HUES6 (cell line): ENCODE results near the gene DLG5.

Experiments used
- H3K27ac ChIP-seq: 2 replicates; pipeline ENCODE4 v1.7.0; 2013; ENCODE audit warnings: low read depth, mild to moderate bottlenecking, low read length, inconsistent platforms
- H3K27me3 ChIP-seq: 2 replicates; pipeline ENCODE4 v1.6.1; 2013; ENCODE audit warnings: low read length; ENCODE audit not compliant: control insufficient read depth, insufficient read depth
- H3K36me3 ChIP-seq: 2 replicates; pipeline ENCODE4 v1.6.1; 2013; ENCODE audit warnings: low read length; ENCODE audit not compliant: control insufficient read depth, insufficient read depth
- H3K4me1 ChIP-seq: 2 replicates; pipeline ENCODE4 v1.6.1; 2013; ENCODE audit warnings: low read length; ENCODE audit not compliant: control insufficient read depth, insufficient read depth
- H3K4me3 ChIP-seq: 2 replicates; pipeline ENCODE4 v1.5.1; 2013; ENCODE audit warnings: low read depth, low read length
- H3K9ac ChIP-seq: one replicate; pipeline ENCODE4 v1.6.1; 2013; ENCODE audit warnings: mild to moderate bottlenecking, low read length
- H3K9me3 ChIP-seq: 2 replicates; pipeline ENCODE4 v1.6.1; 2013; ENCODE audit warnings: low read depth, low read length; ENCODE audit not compliant: control insufficient read depth, insufficient read depth

Gene DLG5

DNA sequence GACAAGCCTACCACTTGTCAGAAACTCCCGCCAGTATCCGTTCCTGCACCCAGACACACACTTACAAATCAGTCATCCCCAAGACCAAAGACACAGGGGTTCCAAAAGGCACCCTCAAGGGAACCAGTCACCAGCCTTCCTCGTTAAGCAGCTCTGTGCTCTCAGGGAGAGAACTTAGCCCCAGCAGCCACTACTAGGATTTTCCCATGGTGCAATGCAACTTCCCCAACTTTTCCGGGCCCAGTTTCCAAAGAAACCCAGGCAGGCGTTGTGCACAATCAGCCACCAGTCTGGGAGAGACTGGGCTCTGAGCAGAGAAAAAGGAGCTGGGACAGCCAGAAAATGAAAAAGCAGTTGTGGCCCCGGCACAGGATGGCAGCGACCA is 1.2 kb downstream of the DLG5 start:
- Histone ChIP-seq H3K9me3 (0 out of 2 replicates have a peak, but pooled peaks cover 6% of the 10 kb centered on the region), H3K36me3 (peaks cover 8% of the 10 kb centered on the region), H3K27me3 (peaks cover 6% of the 10 kb centered on the region)

GRCh38 chr10:77922566-77923179 is 3.9 kb downstream of the DLG5 start:
- no peaks in the 10 kb centered on the region for H3K9me3 ChIP-seq
- H3K27me3 ChIP-seq: peaks cover 3% of the 10 kb centered on the region
- peaks cover 46% of the 10 kb centered on the region for H3K4me1 ChIP-seq
- H3K36me3 ChIP-seq: peaks cover 8% of the 10 kb centered on the region
- H3K27ac ChIP-seq: no peak overlapping the region
- no peak overlapping the region for H3K9ac ChIP-seq
- H3K4me3 ChIP-seq: no peak overlapping the region

More for the DNA sequence above, 1.2 kb downstream of the DLG5 start:
- Histone ChIP-seq H3K4me3 (peak overlapping the region; percentile 91), H3K27ac (peak overlapping the region; percentile 43; the same call in 1 of the 2 replicates), H3K4me1 (peaks cover 43% of the 10 kb centered on the region), H3K9ac (peak overlapping the region; percentile 96)

DNA sequence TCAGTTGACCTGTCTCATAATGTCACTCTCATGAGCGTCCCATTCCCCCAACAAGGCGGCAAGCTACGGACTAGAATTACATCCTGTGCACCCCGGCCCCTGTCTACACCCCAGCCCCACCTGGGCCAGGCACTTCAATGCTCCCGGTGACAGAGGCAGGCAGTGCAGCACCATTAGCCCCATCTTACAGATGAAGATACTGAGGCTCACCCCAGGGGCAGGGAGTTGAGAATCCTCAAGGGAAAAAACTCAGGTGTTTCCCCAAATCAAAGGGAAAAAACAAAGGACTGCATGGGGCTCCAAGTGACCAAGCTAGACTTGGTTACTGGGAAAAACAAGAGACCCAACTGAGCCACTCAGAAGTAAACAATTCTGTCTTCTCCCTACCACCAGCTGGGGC is 4.5 kb downstream of the DLG5 start:
- no peak overlapping the region for H3K4me3 ChIP-seq
- no peaks in the 10 kb centered on the region for H3K9me3 ChIP-seq
- no peaks in the 10 kb centered on the region for H3K27me3 ChIP-seq
- H3K9ac ChIP-seq: no peak overlapping the region
- no peak overlapping the region for H3K27ac ChIP-seq
- peaks cover 40% of the 10 kb centered on the region for H3K4me1 ChIP-seq
- H3K36me3 ChIP-seq: peaks cover 8% of the 10 kb centered on the region

DNA sequence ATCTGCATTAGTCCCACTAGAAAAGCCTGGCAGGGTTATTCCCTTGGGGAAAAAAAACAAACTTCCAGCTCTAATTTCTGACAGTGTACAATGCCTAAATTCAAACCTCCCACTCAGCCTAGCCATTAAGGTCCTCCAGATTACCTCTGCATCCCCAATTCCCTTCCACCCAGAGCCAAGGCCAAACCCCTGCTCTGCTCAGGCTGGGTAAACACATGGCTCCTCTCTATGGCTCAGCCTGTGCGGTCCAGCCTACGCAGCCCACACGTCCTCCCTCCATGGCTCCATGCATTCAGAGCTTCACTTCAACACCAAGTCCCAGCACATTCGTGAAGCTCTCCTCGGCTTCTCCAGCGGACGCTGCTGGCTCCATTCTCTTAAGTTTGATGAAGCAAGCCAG is 5.2 kb downstream of the DLG5 start:
- H3K9me3 ChIP-seq: no peaks in the 10 kb centered on the region
- no peaks in the 10 kb centered on the region for H3K27me3 ChIP-seq
- peaks cover 40% of the 10 kb centered on the region for H3K4me1 ChIP-seq
- no peak overlapping the region for H3K4me3 ChIP-seq
- peaks cover 8% of the 10 kb centered on the region for H3K36me3 ChIP-seq
- no peak overlapping the region for H3K9ac ChIP-seq
- H3K27ac ChIP-seq: no peak overlapping the region

DNA sequence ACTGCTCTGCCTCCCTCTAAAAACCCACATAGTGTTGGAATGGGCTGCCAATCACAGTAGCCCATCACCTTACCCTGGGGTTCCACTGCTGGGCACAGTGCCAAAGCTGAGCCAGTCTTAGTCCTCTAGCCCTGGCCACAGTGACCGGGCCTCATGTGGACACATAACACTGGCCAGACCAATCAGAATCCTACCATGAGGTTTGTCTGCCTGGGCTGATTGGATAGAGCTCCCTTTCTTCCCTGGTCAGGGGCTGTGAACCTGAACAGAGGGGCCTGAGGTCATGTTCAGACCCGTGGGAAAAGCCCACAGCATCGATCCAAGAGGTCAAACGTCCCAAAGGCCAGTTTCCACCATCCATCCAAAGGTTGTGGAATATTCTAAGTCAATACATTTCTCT is 6.1 kb downstream of the DLG5 start:
- H3K36me3 ChIP-seq: peaks cover 8% of the 10 kb centered on the region
- no peak overlapping the region for H3K27ac ChIP-seq
- no peak overlapping the region for H3K4me3 ChIP-seq
- H3K27me3 ChIP-seq: no peaks in the 10 kb centered on the region
- peaks cover 36% of the 10 kb centered on the region for H3K4me1 ChIP-seq
- no peak overlapping the region for H3K9ac ChIP-seq
- H3K9me3 ChIP-seq: no peaks in the 10 kb centered on the region

GRCh38 chr10:77919713-77920108 is 6.8 kb downstream of the DLG5 start:
- no peak overlapping the region for H3K27ac ChIP-seq
- H3K27me3 ChIP-seq: no peaks in the 10 kb centered on the region
- H3K9me3 ChIP-seq: no peaks in the 10 kb centered on the region
- peaks cover 8% of the 10 kb centered on the region for H3K36me3 ChIP-seq
- peaks cover 29% of the 10 kb centered on the region for H3K4me1 ChIP-seq
- H3K4me3 ChIP-seq: no peak overlapping the region
- no peak overlapping the region for H3K9ac ChIP-seq

DNA sequence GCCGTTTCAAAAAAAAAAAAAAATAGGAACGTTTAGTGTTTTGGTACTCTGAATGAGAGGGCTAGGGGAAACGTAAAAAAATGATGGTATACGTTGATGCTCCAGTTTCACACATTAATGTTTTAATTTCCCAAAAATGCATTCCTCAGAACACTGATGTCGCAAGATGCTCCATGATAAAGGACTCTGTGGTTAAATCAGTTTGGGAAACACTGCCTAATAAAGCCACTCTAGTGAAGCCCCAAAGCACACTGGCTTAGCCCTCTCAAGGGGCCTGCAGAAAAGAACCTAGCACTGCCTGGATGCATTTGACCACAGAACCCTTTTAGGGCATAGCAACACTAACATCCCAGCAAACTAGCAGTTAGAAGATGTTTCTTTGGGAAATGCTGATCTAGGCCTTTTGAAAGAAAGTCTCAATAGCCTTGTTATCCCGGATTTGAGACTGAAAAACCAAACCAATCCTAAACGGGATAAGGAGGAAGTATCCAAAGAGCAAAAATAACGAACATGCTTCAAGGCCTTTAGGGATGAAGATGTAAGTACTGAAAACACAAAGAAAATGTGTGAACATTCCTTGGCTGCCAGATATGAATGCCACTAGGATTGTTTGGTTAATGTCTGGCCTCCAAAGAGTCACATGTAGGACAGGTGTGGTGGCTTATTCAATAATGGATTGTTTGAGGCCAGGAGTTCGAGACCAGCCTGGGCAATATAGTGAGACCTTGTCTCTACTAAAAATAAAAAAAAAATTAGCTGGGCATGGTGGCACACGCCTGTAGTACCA is 11.0 kb downstream of the DLG5 start:
- Histone ChIP-seq H3K36me3 (no peaks in the 10 kb centered on the region), H3K4me3 (no peak overlapping the region), H3K9me3 (no peaks in the 10 kb centered on the region), H3K27ac (no peak overlapping the region), H3K4me1 (peaks cover 8% of the 10 kb centered on the region), H3K9ac (no peak overlapping the region), H3K27me3 (no peaks in the 10 kb centered on the region)

GRCh38 chr10:77913090-77913489 is 13.5 kb downstream of the DLG5 start:
- Histone ChIP-seq H3K36me3 (no peaks in the 10 kb centered on the region), H3K9ac (no peak overlapping the region), H3K27me3 (no peaks in the 10 kb centered on the region), H3K4me3 (no peak overlapping the region), H3K27ac (no peak overlapping the region), H3K4me1 (peaks cover 24% of the 10 kb centered on the region), H3K9me3 (no peaks in the 10 kb centered on the region)

GRCh38 chr10:77912576-77912975 is 14.0 kb downstream of the DLG5 start:
- Histone ChIP-seq H3K9me3 (no peaks in the 10 kb centered on the region), H3K36me3 (no peaks in the 10 kb centered on the region), H3K27me3 (no peaks in the 10 kb centered on the region), H3K27ac (no peak overlapping the region), H3K4me3 (no peak overlapping the region), H3K9ac (no peak overlapping the region), H3K4me1 (peaks cover 26% of the 10 kb centered on the region)

- H3K36me3 ChIP-seq: no peaks in the 10 kb centered on the region
- no peaks in the 10 kb centered on the region for H3K9me3 ChIP-seq
- H3K9ac ChIP-seq: no peak overlapping the region
- H3K4me3 ChIP-seq: no peak overlapping the region
- H3K4me1 ChIP-seq: peaks cover 30% of the 10 kb centered on the region
- H3K27ac ChIP-seq: no peak overlapping the region
- H3K27me3 ChIP-seq: no peaks in the 10 kb centered on the region
Observed at GRCh38 chr10:77911535-77912123, 14.9 kb downstream of the DLG5 start.

DNA sequence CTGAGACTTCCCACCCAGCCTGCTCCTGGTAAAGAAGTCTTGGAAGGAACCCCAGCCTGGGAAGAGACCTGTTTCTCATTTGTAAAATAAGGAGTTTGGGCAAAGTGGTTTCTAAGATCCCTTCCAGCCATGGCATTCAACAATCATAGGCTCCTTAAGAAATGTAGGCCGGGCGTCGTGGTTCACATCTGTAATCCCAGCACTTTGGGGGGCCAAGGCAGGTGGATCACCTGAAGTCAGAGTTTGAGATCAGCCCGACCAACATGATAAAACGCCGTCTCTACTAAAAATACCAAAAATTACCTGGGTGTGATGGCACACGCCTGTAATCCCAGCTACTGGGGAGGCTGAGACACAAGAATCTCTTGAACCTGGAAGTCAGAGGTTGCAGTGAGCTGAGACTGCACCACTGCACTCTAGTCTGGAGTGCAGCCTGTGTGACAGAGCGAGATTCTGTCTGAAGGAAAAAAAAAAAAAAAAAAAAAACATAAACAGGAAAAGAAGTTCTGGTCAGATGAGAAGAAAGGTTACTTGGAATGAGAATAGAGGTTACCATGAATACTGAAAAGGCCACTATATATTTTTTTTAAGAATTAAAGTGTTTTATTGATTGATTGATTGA is 15.9 kb downstream of the DLG5 start:
- Histone ChIP-seq H3K4me3 (no peak overlapping the region), H3K27ac (no peak overlapping the region), H3K9ac (no peak overlapping the region), H3K36me3 (peaks cover 6% of the 10 kb centered on the region; the same call in 1 of the 2 replicates), H3K27me3 (no peaks in the 10 kb centered on the region), H3K9me3 (no peaks in the 10 kb centered on the region), H3K4me1 (peaks cover 30% of the 10 kb centered on the region)
